NT2/D1 (cell line): ENCODE measurements around the gene SPATA2.

Source experiments
- SUZ12 ChIP-seq: IDR thresholded peaks from 2 replicates; pipeline ENCODE4 v1.6.1; 2011; ENCODE audit not compliant: insufficient read length, insufficient read depth; ENCODE audit errors: extremely low read depth
- YY1 ChIP-seq: IDR thresholded peaks from 2 replicates; pipeline ENCODE4 v1.6.1; 2011; ENCODE audit not compliant: insufficient read length, insufficient read depth
- ZNF274 ChIP-seq: IDR thresholded peaks from 2 replicates; pipeline ENCODE4 v1.6.1; 2011; ENCODE audit warnings: mild to moderate bottlenecking, low read depth, low read length

- TF ChIP-seq ZNF274 (no peak), YY1 (no peak), SUZ12 (no peak)
Observed at GRCh38 chr20:49868538-49868937, 46.8 kb downstream of the SPATA2 start.
